Stimulated activated CD4-positive, alpha-beta T cell treated with anti-CD3 and anti-CD28 coated beads, Interleukin-12 subunit alpha, Interleukin-12 subunit beta, amount 100 ng/mL, for 48 hours (primary cell): ENCODE results near the gene FGGY.
"Not testable (repeated sequence)": the region's sequence is repeated elsewhere in the genome, so short reads cannot be mapped to it uniquely, and the experiment has no call there.

Experiments
- DNase-seq, 3 donors: peaks; one replicate each; pipeline ENCODE4 v3.0.0-alpha.2; 2020; ENCODE audit warnings: low read depth in 2 of 3, low spot score in 1 of 3

Gene FGGY

GRCh38 chr1:59434336-59434735 lies 137.4 kb downstream of the FGGY start:
- no peak for DNase-seq

GRCh38 chr1:59436637-59437036 lies 139.7 kb downstream of the FGGY start:
- DNase-seq: no peak

GRCh38 chr1:59438058-59438560 lies 141.2 kb downstream of the FGGY start:
- DNase-seq: no peak

DNA sequence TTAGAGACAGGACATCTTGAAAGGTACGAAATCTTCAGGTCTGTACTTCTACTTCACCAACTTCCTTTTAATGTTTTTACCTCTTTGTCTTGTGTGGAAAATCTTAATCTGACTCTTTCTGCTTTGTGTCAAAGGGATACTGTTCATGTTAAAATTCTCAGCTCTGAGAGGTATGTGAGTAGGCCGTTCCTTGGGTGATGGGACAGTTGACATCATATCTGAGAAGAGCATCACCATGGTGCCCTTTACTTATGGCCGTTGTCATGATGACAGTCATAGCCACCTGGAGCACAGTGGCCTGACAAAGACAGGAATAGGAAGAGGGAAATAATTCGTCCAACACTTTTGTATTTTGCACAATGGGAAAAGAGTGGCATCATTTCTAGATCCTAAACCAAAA lies 145.6 kb downstream of the FGGY start:
- DNase-seq: no peak

GRCh38 chr1:59443310-59443709 lies 146.4 kb downstream of the FGGY start:
- DNase-seq: no peak

DNA sequence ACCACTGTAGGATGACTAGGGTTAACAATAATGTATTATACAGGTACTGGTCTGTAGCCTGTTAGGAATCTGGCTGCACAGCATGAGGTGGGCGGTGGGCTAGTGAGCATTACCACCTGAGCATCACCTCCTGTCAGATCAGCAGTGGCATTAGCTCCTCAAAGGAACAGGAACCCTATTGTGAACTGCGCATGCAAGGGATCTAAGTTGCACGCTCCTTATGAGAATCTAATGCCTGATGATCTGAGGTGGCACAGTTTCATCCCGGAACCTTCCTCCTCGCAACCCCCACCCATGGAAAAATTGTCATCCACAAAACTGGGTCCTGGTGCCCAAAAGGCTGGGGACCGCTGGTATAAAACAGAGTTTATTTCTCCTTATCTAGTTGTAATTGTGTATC lies 147.6 kb downstream of the FGGY start:
- DNase-seq: no peak

DNA sequence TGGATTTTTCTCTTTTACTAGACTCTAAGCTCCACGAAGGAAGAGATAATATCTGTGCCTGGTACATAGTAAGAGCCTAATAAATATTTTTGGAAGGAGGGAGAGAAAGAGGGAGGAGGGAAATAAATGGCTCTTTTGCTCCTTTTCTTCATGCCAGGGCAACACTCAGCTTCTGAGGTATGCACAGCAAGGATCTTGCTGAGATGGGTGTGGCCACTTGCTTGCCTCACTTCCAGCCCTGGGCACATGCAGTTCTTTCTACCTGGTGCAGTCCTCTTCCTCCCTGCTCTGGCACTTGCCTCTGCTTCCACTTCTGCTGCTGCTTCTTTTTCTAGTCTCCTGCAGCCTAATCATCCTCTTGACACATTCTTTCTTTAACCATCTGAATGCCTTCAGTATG lies 148.1 kb downstream of the FGGY start:
- no peak for DNase-seq

DNA sequence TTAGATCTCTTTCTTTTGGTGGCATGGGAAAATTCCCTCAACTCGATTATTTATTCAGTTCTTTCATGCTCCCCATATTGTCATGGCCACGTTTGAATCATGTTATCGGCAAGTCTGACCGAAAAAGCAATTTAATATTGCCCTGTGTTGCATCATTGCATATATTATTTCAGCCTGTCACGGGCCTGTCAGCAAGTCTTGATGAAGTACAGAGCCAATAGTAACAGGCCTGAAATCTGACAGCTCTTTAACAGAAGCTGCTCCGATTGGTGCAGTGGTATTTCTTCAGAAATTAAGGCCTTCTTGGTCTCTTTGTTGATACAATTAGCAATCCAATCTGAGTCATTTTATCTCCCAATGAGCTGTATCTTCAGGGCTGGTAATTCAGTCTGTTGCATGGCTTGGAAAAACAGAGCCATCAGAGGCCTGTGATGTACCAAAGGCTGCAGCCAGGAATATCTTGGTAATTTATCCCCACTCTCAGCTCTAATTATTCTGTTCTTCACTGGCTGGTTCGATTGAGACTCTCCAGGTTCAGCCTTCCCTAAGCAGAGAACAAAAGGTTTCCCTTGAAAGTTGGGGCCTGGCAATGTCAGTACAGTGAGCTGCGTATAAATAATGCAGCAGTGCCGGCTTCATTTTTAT lies 149.5 kb downstream of the FGGY start:
- no peak for DNase-seq

DNA sequence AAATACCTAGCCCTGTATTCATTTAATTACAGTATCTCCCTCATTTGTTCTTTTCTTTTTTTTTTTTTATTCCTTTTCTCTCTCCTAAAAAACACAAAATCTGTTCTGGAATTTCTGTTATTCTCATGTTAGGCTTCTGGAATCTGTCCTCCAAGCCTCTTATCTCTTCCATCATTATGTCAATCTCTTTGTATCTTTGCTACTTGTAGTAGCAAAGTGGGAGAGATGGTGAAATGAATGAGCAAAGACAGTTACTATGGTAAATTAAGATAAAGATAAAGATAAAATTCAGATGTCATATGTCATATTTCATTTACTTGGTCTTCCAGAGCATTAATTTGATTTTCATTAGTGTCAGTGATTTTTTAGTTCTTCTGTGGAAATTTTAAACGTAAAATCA lies 155.1 kb downstream of the FGGY start:
- DNase-seq: no peak

DNA sequence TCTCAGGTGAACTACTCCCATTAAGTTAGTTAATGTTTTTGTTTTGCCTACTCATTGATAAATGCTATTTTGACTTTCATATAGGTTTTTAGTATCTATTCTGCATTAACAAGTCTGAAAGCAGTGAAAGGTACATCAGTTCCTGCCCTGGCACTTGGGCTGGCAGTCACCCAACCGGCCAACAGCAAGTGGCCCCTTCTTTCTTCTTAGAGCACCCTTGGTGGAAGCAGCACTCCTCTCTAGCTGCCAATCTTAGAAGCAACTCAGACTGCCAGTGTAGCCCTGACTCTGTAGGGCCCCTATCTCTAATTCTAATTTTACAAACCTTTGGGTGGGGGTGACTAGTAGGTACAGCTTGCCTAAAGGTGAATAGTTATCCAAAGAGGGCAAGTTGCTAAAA lies 155.7 kb downstream of the FGGY start:
- DNase-seq: no peak

DNA sequence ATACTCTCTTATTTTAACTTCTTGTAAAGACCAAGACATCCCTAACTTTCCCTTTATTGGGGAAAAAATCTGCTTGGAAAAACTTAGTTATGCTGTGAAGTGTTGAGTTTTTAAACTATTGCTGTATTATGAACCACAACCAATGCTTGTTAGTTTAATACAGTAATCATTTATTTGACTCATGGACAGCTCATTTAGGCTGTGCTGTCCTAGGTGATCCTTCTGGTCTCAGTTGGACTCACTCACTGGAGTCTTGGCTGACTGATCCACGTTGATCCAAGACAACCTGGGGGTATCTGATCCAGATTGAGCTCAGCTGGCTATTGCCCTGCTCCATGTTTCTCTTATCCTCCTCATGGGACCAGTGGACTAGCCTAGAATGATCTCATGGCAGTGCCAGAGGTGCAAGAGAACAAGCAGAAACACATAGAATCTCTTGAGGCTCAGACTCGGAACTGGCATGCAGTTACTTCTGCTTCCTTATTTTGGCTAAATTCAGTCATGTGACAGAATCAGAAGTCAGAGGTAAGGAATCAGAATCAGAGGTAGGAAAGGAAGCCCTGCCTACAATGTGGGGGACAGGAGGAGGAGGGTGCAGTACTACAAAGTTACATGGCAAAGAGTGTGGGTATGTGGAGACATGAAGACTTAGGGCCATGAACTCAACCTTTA lies 156.5 kb downstream of the FGGY start:
- no peak for DNase-seq

DNA sequence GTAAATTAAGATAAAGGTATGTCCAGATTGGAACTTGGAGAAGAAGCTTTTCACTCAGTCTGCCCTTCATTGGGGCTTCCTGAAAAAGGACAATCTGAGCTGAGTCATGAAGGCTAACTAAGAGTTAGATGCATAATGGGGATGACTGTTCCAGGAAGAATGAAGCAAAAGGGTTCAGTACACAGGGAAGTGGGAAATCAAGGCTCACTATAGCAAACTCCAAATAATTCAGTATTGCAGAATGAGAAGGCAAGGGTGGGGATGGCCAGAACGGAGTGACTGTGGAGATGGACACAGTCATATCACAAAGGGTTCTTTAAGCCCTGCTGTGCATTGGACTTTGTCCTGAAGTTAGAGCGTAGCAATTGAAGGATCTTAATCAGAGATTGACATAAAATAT lies 158.3 kb downstream of the FGGY start:
- no peak for DNase-seq

DNA sequence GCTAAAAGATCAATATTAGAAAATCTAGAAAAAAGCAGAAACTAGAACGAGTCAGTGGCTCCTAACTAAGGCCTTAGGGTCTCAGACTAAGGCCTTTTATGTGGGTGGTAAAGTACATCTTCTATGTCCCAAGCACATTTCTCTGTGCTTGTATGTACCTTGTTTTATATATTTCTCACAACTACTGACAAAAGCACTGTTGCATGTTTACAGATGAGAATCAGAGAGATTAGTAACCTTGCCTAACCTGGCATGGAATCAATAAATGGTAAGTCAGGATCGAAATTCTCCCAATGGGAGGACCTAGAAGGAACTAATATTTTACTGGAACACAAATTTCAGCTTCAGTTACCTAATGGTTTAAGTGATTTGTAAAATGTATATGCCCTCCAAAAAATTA lies 160.9 kb downstream of the FGGY start:
- DNase-seq: no peak

GRCh38 chr1:59458884-59459283 lies 162.0 kb downstream of the FGGY start:
- no peak for DNase-seq

DNA sequence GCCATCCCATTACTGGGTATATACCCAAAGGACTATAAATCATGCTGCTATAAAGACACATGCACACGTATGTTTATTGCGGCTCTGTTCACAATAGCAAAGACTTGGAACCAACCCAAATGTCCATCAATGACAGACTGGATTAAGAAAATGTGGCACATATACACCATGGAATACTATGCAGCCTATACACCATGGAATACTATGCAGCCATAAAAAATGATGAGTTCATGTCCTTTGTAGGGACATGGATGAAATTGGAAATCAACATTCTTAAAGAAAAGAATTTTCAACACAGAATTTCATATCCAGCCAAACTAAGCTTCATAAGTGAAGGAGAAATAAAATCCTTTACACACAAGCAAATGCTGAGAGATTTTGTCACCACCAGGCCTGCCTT lies 166.0 kb downstream of the FGGY start:
- not testable (repeated sequence) for DNase-seq

DNA sequence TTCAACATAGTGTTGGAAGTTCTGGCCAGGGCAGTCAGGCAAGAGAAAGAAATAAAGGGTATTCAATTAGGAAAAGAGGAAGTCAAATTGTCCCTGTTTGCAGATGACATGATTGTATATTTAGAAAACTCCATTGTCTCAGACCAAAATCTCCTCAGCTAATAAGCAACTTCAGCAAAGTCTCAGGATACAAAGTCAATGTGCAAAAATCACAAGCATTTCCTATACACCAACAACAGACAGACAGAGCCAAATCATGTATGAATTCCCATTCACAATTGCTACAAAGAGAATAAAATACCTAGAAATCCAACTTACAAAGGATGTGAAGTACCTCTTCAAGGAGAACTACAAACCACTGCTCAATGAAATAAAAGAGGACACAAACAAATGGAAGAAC lies 168.6 kb downstream of the FGGY start:
- DNase-seq: not testable (repeated sequence)

- no peak for DNase-seq
Measured at GRCh38 chr1:59468828-59469428, 172.0 kb downstream of the FGGY start.

DNA sequence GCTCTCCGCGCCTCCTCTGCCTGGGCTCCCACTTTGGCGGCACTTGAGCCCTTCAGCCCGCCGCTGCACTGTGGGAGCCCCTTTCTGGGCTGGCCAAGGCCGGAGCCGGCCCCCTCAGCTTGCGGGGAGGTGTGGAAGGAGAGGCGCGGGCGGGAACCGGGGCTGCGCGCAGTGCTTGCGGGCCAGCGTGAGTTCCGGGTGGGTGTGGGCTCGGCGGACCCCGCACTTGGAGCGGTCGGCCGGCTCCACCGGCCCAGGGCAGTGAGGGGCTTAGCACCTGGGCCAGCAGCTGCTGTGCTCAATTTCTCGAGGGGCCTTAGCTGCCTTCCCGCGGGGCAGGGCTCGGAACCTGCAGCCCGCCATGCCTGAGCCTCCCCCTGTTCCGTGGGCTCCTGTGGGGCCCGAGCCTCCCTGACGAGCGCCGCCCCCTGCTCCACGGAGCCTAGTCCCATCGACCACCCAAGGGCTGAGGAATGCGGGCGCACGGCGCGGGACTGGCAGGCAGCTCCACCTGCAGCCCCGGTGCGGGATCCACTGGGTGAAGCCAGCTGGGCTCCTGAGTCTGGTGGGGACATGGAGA lies 175.2 kb downstream of the FGGY start:
- not testable (repeated sequence) for DNase-seq

DNA sequence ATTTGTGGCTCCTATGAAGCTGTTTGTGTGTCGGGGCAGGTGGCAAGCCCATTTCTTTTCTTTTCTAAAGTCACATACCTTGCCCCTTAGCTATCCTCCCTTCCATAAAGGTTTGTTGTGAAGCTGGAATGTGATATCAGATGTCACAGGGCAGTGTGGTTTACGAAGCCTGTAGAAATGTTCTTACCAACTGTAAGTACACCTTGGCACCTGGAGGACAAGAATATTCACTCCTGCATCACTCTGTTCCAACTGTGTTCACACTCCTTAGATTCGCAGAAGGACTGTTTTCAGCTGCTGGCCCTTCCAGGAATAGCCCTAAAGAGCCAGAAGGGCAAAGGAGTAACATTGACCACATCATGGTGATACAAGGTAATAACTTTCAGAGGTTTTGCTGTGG lies 176.9 kb downstream of the FGGY start:
- DNase-seq: no peak

DNA sequence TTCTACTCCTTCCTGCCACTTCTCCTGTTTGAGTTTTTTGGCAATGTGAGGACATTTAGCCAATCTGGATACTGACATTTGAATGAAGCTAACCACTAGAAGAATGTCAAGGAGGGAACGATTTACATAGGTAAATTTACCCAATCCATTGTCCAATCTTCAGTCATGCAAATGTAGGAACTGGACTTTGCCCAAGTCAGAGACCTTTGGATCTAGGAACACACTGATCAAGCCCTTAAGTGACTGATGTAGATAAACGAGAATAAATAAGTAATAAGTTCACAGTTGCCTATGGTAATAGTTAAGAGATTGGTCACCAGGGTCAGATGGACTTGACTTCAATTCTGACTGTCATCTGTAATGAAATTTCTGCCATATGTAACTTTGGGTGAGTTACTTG lies 177.6 kb downstream of the FGGY start:
- no peak for DNase-seq

DNA sequence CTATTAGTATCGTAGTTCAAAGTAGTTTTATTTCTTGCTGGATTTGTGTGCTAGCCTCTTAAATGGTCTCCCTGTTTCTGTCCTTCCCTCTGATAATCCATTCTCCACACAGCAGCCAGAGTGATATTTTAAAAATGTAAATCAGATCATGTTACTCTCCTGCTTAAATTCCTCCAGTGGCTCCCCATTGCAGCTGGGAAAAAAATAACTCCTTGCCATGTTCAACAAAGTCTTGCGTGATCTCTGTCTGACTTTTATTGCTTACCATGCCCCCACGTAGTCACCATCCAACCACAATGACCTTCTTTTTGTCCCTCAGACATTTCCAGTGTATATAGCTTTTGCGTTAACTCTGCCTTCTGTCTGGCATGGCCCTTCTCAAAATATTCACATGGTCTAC lies 178.8 kb downstream of the FGGY start:
- no peak for DNase-seq

- DNase-seq: peak; percentile 41 to 51 (median 42)
Measured at GRCh38 chr1:59477286-59477685, 180.4 kb downstream of the FGGY start.
